Fibroblast of skin of left quadriceps (primary cell): ENCODE data around the gene ZNF814.
"Not testable (repeated sequence)": the region's sequence is repeated elsewhere in the genome, so short reads cannot be mapped to it uniquely, and the experiment has no call there.

ENCODE experiments used
- DNase-seq, 2 experiments: peaks; one replicate each; pipeline ENCODE4 v3.0.0-alpha.2; 2013; ENCODE audit warnings: low read depth in 2 of 2

The ZNF814 gene

GRCh38 chr19:57862351-57862750 is 26.5 kb downstream of the ZNF814 start:
- DNase-seq, result not testable (repeated sequence)

- DNase-seq, result not testable (repeated sequence)
Measured at GRCh38 chr19:57854117-57854516, 34.7 kb downstream of the ZNF814 start.

GRCh38 chr19:57851812-57852603 is 36.8 kb downstream of the ZNF814 start:
- DNase-seq, result not testable (repeated sequence)

GRCh38 chr19:57850553-57851017 is 38.3 kb downstream of the ZNF814 start:
- DNase-seq, result no peak

- DNase-seq, result peak; percentile 57 to 61
Measured at GRCh38 chr19:57849666-57850473, 39.0 kb downstream of the ZNF814 start, which contains the start of gene ZNF587. Gene ZNF587 (plus strand): TSS chr19:57849859. CDS start chr19:57850039, 180 bp downstream.

GRCh38 chr19:57849162-57849665 is 39.6 kb downstream of the ZNF814 start:
- not testable (repeated sequence) for DNase-seq

- DNase-seq, result not testable (repeated sequence)
Measured at GRCh38 chr19:57847164-57847563, 41.7 kb downstream of the ZNF814 start.

GRCh38 chr19:57841122-57841763 is 47.6 kb downstream of the ZNF814 start:
- no peak for DNase-seq

- DNase-seq, result not testable (repeated sequence)
Measured at GRCh38 chr19:57838622-57839191, 50.1 kb downstream of the ZNF814 start.

- not testable (repeated sequence) for DNase-seq
Measured at GRCh38 chr19:57836991-57837390, 51.8 kb downstream of the ZNF814 start.

GRCh38 chr19:57830071-57830602 is 58.7 kb downstream of the ZNF814 start, which contains the start of gene ZNF587B:
Gene ZNF587B (plus strand): TSS chr19:57830299. CDS start chr19:57830529, 230 bp downstream.
- peak in 1 of 2 experiments; percentile 20 for DNase-seq

GRCh38 chr19:57829316-57829715 is 59.5 kb downstream of the ZNF814 start:
- DNase-seq, result no peak

GRCh38 chr19:57825511-57825910 is 63.3 kb downstream of the ZNF814 start:
- DNase-seq, result no peak

GRCh38 chr19:57823608-57824007 is 65.2 kb downstream of the ZNF814 start:
- not testable (repeated sequence) for DNase-seq

- DNase-seq, result not testable (repeated sequence)
Measured at GRCh38 chr19:57823155-57823554, 65.7 kb downstream of the ZNF814 start.

- not testable (repeated sequence) for DNase-seq
Measured at GRCh38 chr19:57821501-57821900, 67.3 kb downstream of the ZNF814 start.

- DNase-seq, result not testable (repeated sequence)
Measured at GRCh38 chr19:57821095-57821494, 67.7 kb downstream of the ZNF814 start.

- DNase-seq, result no peak
Measured at GRCh38 chr19:57820599-57820998, 68.2 kb downstream of the ZNF814 start.

GRCh38 chr19:57819475-57820148 is 69.2 kb downstream of the ZNF814 start:
- peak; percentile 83 to 84 for DNase-seq

- DNase-seq, result no peak
Measured at GRCh38 chr19:57818378-57818777, 70.5 kb downstream of the ZNF814 start.
